GM21390 (cell line): ENCODE measurements around the gene TMA7.

ENCODE experiments used
- ATAC-seq: cut with Tn5 transposase; IDR thresholded peaks from one replicate; pipeline ENCODE4 v1.9.1; 2021; ENCODE audit not compliant: unreplicated experiment

Gene TMA7

GRCh38 chr3:48492461-48493202 lies 52.6 kb downstream of the TMA7 start:
- no peak for ATAC-seq

DNA sequence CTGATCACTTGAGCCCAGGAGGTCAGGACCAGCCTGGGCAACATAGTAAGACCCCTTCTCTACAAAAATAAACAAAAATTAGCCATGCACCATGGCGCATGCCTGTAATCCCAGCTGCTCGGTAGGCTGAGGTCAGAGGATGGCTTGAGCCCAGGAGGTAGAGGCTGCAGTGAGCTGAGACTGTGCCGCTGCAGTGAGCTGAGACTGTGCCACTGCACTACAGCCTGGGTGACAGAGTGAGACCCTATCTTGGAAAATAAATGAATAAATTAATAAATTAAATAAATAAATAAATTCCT lies 53.1 kb downstream of the TMA7 start:
- no peak for ATAC-seq
